Measurements from ENCODE around the gene ZNF609.

Gene ZNF609

DNA sequence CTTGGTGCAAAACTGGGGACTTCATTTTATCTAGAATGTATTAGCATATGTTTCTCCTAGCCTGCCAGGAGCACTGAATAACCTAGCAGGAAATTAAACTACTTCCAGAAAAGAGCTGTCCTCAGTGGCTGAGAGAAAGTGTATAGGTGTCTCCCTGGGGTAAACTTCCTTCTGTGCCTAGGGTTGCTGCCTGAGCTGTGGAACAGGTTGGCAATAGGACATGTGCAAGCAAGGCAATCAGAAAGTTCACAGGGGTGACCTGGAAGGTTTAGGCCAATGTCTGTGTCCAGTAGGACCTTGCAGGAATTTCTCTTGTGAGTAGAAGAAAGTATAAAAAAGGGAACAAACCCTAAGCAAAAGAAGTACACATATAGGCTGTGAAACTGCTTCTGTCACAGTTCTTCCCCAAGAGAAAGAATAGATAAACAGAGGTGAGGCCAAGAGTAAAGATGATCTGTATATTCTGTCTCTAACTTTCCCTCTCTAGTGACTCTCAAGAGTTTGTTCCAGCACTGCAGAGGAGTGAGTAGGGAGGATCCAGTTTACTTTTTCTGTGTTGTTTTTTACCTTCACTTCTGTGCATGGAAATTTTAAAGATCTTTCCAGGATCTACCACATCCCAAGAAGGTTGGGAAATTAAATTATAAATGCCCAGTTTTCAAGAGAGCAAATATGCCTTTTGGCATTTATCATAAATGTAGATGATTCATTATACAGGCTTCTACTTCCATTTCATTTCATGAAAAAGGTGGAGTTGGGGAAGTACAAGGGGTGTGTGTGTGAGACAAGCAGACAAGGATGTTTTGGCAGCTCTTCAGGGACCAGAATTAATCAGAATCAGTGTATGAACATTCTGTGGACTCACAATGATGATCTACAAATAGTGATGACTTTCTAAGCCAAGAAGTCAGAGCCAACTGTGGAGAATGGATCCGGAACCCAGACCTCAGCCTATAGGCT is 159.8 kb downstream of the ZNF609 start:
- DNase-seq (ENCODE audit: extremely low read depth, low read depth) = peak; percentile 36
- TF ChIP-seq, protein P1, sequence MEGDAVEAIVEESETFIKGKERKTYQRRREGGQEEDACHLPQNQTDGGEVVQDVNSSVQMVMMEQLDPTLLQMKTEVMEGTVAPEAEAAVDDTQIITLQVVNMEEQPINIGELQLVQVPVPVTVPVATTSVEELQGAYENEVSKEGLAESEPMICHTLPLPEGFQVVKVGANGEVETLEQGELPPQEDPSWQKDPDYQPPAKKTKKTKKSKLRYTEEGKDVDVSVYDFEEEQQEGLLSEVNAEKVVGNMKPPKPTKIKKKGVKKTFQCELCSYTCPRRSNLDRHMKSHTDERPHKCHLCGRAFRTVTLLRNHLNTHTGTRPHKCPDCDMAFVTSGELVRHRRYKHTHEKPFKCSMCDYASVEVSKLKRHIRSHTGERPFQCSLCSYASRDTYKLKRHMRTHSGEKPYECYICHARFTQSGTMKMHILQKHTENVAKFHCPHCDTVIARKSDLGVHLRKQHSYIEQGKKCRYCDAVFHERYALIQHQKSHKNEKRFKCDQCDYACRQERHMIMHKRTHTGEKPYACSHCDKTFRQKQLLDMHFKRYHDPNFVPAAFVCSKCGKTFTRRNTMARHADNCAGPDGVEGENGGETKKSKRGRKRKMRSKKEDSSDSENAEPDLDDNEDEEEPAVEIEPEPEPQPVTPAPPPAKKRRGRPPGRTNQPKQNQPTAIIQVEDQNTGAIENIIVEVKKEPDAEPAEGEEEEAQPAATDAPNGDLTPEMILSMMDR (IDR thresholded peaks at IDR 0.05; ENCODE audit: low read depth, low read length) = no peak

DNA sequence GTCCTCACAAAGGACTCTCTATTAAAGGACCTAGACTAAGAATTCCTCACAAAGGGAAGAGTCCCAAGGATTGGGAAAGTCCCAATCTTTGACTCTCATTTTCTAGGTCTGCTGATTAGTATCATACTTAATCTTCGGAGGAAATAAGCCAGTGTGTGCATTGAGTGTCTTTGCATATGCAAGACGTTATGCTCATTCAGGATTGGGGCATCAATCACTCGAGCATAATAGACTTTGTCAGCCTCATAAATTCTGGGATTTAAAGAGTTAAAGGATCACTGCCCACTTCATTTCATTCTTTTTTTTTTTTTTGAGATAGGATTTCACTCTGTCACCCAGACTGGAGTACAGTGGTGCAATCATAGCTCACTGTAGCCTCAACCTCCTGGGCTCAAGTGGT is 160.7 kb downstream of the ZNF609 start:
- TF ChIP-seq, protein P1 (IDR thresholded peaks at IDR 0.05; ENCODE audit: low read depth, low read length) = no peak
- no peak for DNase-seq (ENCODE audit: extremely low read depth, low read depth)

DNA sequence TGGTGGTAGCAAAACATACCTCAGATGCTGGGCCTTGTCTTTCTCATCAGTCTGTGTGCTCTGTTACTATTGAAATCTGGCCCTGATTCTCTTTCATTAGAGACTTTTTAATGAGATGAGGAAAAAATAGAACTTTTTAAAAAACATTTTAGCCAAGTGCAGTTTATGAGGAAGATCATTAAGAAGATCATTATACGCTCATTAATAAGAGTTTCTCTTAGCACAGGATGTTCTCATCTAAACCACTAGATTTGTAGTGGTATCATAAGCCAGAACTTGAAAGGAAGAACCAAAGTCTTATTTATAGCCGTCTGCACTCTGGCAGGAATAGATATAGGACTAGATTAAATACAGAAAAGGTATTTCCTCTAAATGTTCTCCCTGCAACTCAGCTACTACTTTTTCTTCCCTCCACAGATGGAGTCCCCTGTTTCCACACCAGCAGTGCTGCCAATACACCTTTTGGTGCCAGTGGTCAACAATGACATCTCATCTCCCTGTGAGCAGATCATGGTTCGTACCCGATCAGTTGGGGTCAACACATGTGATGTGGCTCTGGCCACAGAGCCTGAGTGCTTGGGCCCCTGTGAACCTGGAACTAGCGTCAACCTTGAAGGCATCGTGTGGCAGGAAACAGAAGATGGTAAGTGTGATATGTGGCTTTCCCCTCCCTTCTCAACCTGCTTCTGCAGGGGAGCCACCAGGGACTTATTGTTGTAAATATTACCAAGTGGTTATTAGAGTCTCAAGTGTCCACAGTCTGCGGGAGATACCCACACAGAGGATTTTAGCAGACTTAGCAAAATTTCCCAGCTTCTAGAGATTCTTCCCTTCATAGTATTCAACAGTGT is 162.3 kb downstream of the ZNF609 start:
- DNase-seq (ENCODE audit: extremely low read depth, low read depth) = no peak
- TF ChIP-seq, protein P1 (IDR thresholded peaks at IDR 0.05; ENCODE audit: low read depth, low read length) = no peak

DNA sequence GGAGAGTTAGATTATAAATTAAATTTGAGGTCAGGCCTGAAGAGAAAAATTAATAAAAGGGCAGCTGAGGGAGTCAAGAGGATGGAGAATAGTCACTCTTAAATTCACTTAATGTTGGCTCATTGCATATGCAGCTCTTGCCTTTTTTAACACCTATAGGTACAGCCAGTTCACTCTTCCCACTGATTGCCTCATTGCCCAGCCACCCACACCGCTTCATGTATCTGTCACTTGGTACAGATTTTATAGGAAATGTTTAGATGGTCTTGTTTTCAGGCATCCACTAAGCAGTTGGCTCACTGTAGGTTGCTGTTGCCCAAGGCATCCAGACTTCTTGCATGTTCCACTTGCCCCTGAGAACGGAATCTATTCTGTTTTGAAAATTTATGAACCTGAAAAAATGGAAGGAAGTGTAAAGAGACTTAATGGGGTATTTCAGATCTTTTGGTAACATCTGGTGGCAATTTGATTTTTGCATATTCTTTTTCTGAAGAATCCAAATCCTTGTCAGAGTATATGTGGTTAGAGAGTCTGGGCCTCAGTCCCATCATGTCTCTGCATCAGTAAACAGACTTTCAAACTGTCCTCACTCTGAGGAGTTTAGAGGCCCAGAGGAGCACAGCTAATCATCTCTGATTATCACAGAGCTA is 163.1 kb downstream of the ZNF609 start:
- peak; percentile 52 for DNase-seq (ENCODE audit: extremely low read depth, low read depth)
- TF ChIP-seq, protein P1 (IDR thresholded peaks at IDR 0.05; ENCODE audit: low read depth, low read length) = no peak

DNA sequence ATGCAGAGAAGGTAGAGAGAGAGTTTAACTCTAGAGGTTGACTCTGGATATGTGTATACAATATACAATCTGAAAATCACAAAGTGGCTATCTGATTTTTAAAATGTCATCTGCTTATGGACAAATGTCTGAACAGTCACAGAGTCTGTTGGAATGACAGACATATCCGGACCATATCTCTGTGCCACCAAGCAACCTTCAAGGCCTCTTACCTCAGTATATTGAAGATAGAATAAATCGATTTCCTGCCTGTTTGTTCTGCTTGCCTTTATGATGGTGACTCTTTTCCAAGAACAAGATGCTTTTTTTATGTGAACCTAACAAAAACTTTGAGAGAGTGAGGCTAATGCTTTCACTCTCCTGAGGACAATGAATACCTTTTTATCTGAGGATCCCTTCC is 163.9 kb downstream of the ZNF609 start:
- TF ChIP-seq, protein P1 (IDR thresholded peaks at IDR 0.05; ENCODE audit: low read depth, low read length) = no peak
- no peak for DNase-seq (ENCODE audit: extremely low read depth, low read depth)

DNA sequence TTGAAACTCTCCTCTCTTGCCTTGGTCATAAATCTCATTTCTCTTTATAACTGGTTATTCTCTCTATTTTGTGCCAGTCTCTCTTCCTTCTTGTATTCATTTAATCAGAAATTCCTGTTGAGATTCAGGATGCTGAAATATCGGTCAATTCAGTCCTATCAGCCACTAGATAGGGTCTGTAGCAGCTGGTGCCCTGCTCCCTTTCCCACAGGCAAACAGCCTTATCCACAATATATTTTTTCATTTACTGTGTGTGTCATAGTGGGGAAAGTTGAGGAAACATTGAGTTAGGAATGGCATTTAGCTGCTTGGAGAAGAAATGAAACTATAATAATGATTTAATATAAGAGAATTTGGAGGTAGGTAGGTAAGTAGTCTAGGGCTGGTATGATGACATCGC is 168.7 kb downstream of the ZNF609 start:
- no peak for DNase-seq (ENCODE audit: extremely low read depth, low read depth)
- TF ChIP-seq, protein P1 (IDR thresholded peaks at IDR 0.05; ENCODE audit: low read depth, low read length) = no peak
